Raji (cell line): Measurements from ENCODE around the gene VTCN1.

ENCODE experiments used
- POLR2A ChIP-seq: IDR thresholded peaks from 2 replicates; pipeline ENCODE4 v1.6.1; 2011; ENCODE audit warnings: low read depth, low read length, control low read depth; ENCODE audit not compliant: insufficient read depth

VTCN1 gene

GRCh38 chr1:117150316-117150715 is 60.4 kb downstream of the VTCN1 start:
- no peak for TF ChIP-seq POLR2A

GRCh38 chr1:117147856-117148588 is 62.7 kb downstream of the VTCN1 start:
- no peak for TF ChIP-seq POLR2A

- no peak for TF ChIP-seq POLR2A
Measured at GRCh38 chr1:117147341-117147831, 63.3 kb downstream of the VTCN1 start.

- TF ChIP-seq POLR2A = no peak
Measured at GRCh38 chr1:117146575-117147340, 64.0 kb downstream of the VTCN1 start.

- no peak for TF ChIP-seq POLR2A
Measured at GRCh38 chr1:117146072-117146471, 64.7 kb downstream of the VTCN1 start.

- no peak for TF ChIP-seq POLR2A
Measured at GRCh38 chr1:117143871-117144270, 66.9 kb downstream of the VTCN1 start.

GRCh38 chr1:117143172-117143571 is 67.6 kb downstream of the VTCN1 start:
- no peak for TF ChIP-seq POLR2A

- TF ChIP-seq POLR2A = no peak
Measured at GRCh38 chr1:117142200-117142599, 68.5 kb downstream of the VTCN1 start.

- no peak for TF ChIP-seq POLR2A
Measured at GRCh38 chr1:117138561-117138960, 72.2 kb downstream of the VTCN1 start.

- TF ChIP-seq POLR2A = no peak
Measured at GRCh38 chr1:117138106-117138505, 72.6 kb downstream of the VTCN1 start.

GRCh38 chr1:117137281-117137855 is 73.4 kb downstream of the VTCN1 start:
- no peak for TF ChIP-seq POLR2A

GRCh38 chr1:117136749-117137148 is 74.0 kb downstream of the VTCN1 start:
- no peak for TF ChIP-seq POLR2A

- no peak for TF ChIP-seq POLR2A
Measured at GRCh38 chr1:117135329-117135728, 75.4 kb downstream of the VTCN1 start.

- no peak for TF ChIP-seq POLR2A
Measured at GRCh38 chr1:117130526-117130925, 80.2 kb downstream of the VTCN1 start.

- TF ChIP-seq POLR2A = no peak
Measured at GRCh38 chr1:117128323-117129079, 82.2 kb downstream of the VTCN1 start.
